ENCODE measurements around the gene CHST12.
"Not testable (repeated sequence)": the region's sequence is repeated elsewhere in the genome, so short reads cannot be mapped to it uniquely, and the experiment has no call there.

CHST12 gene

GRCh38 chr7:2403014-2403717, at the start of gene CHST12:
Gene CHST12, plus strand, starts transcription at chr7:2403611. Its CDS starts 29,029 bp downstream, at chr7:2432640.
- peak; percentile 93 for DNase-seq

- peak; percentile 90 to 93 for DNase-seq
Measured at GRCh38 chr7:2353936-2354185, 49.5 kb upstream of the CHST12 start.

GRCh38 chr7:2354186-2354938, 49.0 kb upstream of the CHST12 start, which contains the start of gene EIF3B:
Gene EIF3B, plus strand, starts transcription at chr7:2354827. Its CDS starts 95 bp downstream, at chr7:2354922.
- DNase-seq: peak; percentile 89 to 93

- DNase-seq: peak in 1 of 2 donors; percentile 25
Measured at GRCh38 chr7:2354939-2355704, 48.3 kb upstream of the CHST12 start.

GRCh38 chr7:2355705-2356008, 47.8 kb upstream of the CHST12 start:
- no peak for DNase-seq

GRCh38 chr7:2357165-2357564, 46.2 kb upstream of the CHST12 start:
- DNase-seq: no peak

GRCh38 chr7:2357571-2357970, 45.8 kb upstream of the CHST12 start:
- no peak for DNase-seq

GRCh38 chr7:2358968-2359527, 44.4 kb upstream of the CHST12 start:
- DNase-seq: no peak

GRCh38 chr7:2359610-2360009, 43.8 kb upstream of the CHST12 start:
- DNase-seq: no peak

- DNase-seq: no peak
Measured at GRCh38 chr7:2360796-2361195, 42.6 kb upstream of the CHST12 start.

- no peak for DNase-seq
Measured at GRCh38 chr7:2362385-2363088, 40.9 kb upstream of the CHST12 start.

GRCh38 chr7:2369139-2369538, 34.3 kb upstream of the CHST12 start:
- no peak for DNase-seq

GRCh38 chr7:2371329-2371728, 32.1 kb upstream of the CHST12 start:
- no peak for DNase-seq

- no peak for DNase-seq
Measured at GRCh38 chr7:2372724-2373123, 30.7 kb upstream of the CHST12 start.

- DNase-seq: no peak
Measured at GRCh38 chr7:2373124-2373556, 30.3 kb upstream of the CHST12 start.

GRCh38 chr7:2373646-2374045, 29.8 kb upstream of the CHST12 start:
- DNase-seq: no peak

GRCh38 chr7:2374401-2374800, 29.0 kb upstream of the CHST12 start:
- DNase-seq: no peak

- no peak for DNase-seq
Measured at GRCh38 chr7:2374830-2375728, 28.3 kb upstream of the CHST12 start.

- no peak for DNase-seq
Measured at GRCh38 chr7:2376351-2377154, 26.9 kb upstream of the CHST12 start.

- DNase-seq: not testable (repeated sequence)
Measured at GRCh38 chr7:2377492-2377891, 25.9 kb upstream of the CHST12 start.

- not testable (repeated sequence) for DNase-seq
Measured at GRCh38 chr7:2378125-2378524, 25.3 kb upstream of the CHST12 start.
